Stimulated activated naive B cell treated with anti-CD40 and anti-IgM and Interleukin-4, amounts not matched to agents 10 μg/mL and 1 μg/mL and 100 μg/mL, for 72 hours (primary cell): Measurements from ENCODE around the gene NRXN3.
"Not testable (repeated sequence)": the region's sequence is repeated elsewhere in the genome, so short reads cannot be mapped to it uniquely, and the experiment has no call there.

Experiments used
- ATAC-seq, 2 donors: fragments of 150-1000 bp; cut with Tn5 transposase; replicated peaks; 2 replicates each; pipeline ENCODE4 v1.10.0; 2021; ENCODE audit warnings: moderate library complexity in 1 of 2
- DNase-seq: peaks from one replicate; pipeline ENCODE4 v3.0.0; 2021
- H3K27ac Mint-ChIP-seq: one replicate; pipeline ENCODE4 v1.8.0; 2022; ENCODE audit warnings: mild to moderate bottlenecking, mixed read lengths
- H3K27me3 Mint-ChIP-seq, 2 donors: one replicate each; pipeline ENCODE4 v1.8.0; 2022; ENCODE audit warnings: mixed read lengths in 2 of 2
- H3K36me3 Mint-ChIP-seq, 2 donors: one replicate each; pipeline ENCODE4 v1.8.0; 2022; ENCODE audit warnings: mixed read lengths in 2 of 2, mild to moderate bottlenecking in 1 of 2
- H3K4me1 Mint-ChIP-seq, 2 donors: one replicate each; pipeline ENCODE4 v1.8.0; 2022; ENCODE audit warnings: mixed read lengths in 2 of 2, mild to moderate bottlenecking in 1 of 2
- H3K4me3 Mint-ChIP-seq, 2 donors: one replicate each; pipeline ENCODE4 v1.8.0; 2022; ENCODE audit warnings: mild to moderate bottlenecking in 2 of 2, mixed read lengths in 2 of 2, moderate library complexity in 1 of 2
- H3K9me3 Mint-ChIP-seq, 2 donors: one replicate each; pipeline ENCODE4 v1.8.0; 2022; ENCODE audit warnings: mixed read lengths in 2 of 2, mild to moderate bottlenecking in 1 of 2

Gene NRXN3

DNA sequence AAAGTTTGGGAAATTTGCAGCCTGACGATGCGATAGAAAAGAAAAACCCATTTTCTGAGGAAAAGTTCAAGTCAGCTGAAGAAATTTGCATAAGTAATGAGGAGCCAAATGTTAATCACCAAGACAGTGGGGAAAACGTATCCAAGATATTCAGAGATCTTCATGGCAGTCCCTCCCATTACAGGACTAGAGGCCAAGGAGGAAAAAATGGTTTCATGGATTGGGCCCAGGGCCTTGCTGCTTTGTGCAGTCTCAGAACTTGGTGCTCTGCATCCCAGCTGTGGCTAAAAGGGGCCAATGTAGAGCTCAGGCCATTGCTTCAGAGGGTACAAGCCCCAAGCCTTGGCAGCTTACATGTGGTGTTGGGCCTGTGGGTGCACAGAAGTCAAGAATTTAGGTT lies 403.6 kb downstream of the NRXN3 start:
- H3K9me3 Mint-ChIP-seq: peaks cover 15 to 18% of the 10 kb centered on the region in 2 donors
- H3K27ac Mint-ChIP-seq, DNase-seq, ATAC-seq, H3K27me3 Mint-ChIP-seq, H3K4me1 Mint-ChIP-seq, H3K36me3 Mint-ChIP-seq, H3K4me3 Mint-ChIP-seq: not testable (repeated sequence)

DNA sequence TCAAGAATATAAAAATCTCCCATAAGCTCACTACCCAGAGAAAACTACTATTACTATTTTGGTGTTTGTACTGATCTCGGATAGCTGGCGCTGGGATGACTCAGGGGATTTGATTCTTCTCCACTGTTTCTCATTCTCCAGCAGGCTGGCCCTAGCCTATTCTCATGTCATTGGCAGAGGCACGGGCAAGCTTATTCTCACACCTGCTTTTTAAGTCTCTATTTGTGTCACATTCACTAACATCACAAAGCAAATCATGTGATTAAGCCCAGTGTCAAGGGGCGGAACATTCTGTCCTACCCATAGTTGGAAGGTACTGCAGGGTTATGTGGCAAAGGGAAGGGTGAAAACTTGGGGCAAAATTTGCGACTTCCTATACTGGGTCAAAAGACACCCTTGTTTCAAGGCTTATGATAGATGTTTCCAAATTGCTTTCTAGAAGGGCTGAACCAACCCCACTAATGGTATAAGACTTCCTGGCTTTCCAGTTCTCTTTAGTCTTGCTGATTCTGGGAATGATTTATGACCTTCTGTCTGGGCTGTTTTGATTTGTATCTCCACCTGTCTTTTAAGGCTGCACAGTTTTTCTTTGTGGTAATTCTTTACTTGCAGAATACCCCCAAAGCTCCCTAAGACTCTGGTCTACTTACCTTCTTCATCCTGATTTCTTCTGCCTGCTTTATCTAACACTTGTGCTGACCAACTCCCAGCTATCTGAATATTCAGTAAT lies 406.4 kb downstream of the NRXN3 start:
- Mint-ChIP-seq H3K36me3 (peaks cover 0 to 6% of the 10 kb centered on the region in 2 donors), H3K4me3 (no peak overlapping the region), H3K4me1 (no peaks in the 10 kb centered on the region), H3K27me3 (peaks cover 4 to 6% of the 10 kb centered on the region in 2 donors), H3K27ac (no peak overlapping the region), H3K9me3 (peaks cover 15 to 18% of the 10 kb centered on the region in 2 donors)
- no peak for DNase-seq
- ATAC-seq: no peak

DNA sequence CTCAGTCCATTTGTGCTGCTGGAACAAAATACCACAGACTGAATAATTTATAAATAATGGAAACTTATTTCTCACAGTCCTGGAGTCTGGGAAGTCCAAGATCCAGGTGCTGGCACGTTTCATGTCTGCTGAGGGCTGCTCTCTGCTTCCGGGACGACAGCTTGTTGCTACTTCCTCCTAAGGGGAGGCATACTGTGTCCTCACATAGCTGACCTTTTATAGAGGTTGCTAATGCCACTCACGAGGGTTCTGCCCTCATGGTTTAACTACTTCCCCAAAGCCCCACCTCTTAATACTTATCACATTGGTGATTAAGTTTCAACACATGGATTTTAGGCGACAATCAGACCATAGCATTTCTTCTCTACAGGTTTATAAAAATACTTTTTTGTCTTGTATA lies 411.1 kb downstream of the NRXN3 start:
- ATAC-seq (peak; percentile 45), DNase-seq (no peak)
- Mint-ChIP-seq H3K36me3 (no peaks in the 10 kb centered on the region), H3K4me3 (no peak overlapping the region), H3K27ac (no peak overlapping the region), H3K27me3 (peaks cover 4% of the 10 kb centered on the region in 2 donors), H3K9me3 (no peaks in the 10 kb centered on the region), H3K4me1 (no peaks in the 10 kb centered on the region)

DNA sequence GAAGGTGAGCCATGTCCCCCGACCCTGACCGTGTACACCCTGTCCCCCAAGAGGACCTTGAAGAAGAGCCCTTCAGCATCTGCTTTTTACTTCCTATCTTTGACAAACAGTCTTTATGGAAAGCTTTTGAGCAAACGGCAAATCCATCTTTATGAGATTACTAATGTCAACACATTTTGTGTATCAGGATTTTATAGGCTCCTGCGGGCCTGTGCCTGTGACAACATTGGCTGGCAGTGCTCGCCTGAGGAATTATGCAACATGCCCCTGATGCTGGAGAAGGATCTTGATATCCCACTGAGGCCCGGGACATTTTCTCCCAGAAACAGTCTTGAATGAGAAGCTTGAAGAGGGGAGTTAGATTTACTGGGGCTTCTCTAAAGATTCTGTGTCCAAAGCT lies 416.5 kb downstream of the NRXN3 start:
- H3K9me3 Mint-ChIP-seq: no peaks in the 10 kb centered on the region
- DNase-seq (no peak), ATAC-seq (no peak)
- H3K27ac Mint-ChIP-seq: no peak overlapping the region
- no peak overlapping the region for H3K4me3 Mint-ChIP-seq
- H3K36me3 Mint-ChIP-seq: no peaks in the 10 kb centered on the region
- H3K27me3 Mint-ChIP-seq: peaks cover 0 to 4% of the 10 kb centered on the region in 2 donors
- no peaks in the 10 kb centered on the region for H3K4me1 Mint-ChIP-seq

DNA sequence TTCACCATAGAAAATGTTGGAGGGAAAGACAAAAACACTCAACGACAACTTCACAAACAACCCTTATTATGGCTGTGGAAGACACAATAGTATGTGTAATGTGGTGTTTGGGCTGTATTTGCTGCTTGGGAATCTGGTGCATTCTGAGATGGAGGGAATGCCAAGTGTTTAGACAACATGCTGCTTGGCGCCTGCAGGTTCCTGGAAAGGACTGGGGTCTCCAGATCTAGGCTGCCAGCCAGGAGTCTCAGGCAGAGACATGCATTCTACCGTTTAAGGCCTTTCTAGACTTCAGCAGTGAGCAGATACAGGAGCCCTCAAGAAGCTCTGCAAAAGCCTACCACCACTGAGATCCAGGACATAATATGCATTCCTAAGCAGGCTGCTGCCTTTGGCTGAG lies 418.7 kb downstream of the NRXN3 start:
- no peak for ATAC-seq
- Mint-ChIP-seq H3K9me3 (no peaks in the 10 kb centered on the region), H3K27ac (no peak overlapping the region), H3K4me1 (no peaks in the 10 kb centered on the region), H3K36me3 (no peaks in the 10 kb centered on the region), H3K27me3 (peaks cover 3 to 4% of the 10 kb centered on the region in 2 donors), H3K4me3 (no peak overlapping the region)
- DNase-seq: no peak

DNA sequence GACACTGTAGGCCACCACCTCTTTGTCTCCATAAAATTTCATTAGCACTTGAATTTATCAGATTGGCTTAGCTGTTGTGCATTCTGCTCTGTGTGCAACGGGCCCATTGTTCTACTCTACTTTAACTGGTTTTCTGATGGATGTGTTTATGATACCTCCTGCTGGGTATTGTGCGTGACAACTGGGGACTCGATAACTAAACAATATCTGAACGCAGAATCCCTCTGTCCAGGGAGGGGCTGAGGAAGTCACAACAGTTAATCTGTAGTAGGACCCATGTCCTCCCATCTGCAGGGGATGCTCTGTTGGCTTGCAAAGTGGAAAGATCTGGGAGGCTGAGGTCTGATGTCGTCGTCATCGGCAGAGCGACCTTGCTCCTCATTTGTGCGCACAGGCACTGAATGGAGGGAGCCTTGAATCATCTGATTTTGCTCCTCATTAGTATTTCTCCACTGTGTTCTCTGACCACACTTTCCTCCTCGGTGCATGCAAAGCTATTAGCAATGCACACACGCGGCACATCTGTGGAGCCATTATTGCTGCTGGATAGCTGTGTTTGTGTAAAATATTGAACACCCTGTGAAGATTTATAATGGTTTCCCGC lies 422.5 kb downstream of the NRXN3 start:
- H3K27me3 Mint-ChIP-seq: peaks cover 4 to 9% of the 10 kb centered on the region in 2 donors
- ATAC-seq (no peak), DNase-seq (no peak)
- H3K4me1 Mint-ChIP-seq: no peaks in the 10 kb centered on the region
- H3K36me3 Mint-ChIP-seq: no peaks in the 10 kb centered on the region
- H3K27ac Mint-ChIP-seq: no peak overlapping the region
- H3K4me3 Mint-ChIP-seq: no peak overlapping the region
- H3K9me3 Mint-ChIP-seq: no peaks in the 10 kb centered on the region

DNA sequence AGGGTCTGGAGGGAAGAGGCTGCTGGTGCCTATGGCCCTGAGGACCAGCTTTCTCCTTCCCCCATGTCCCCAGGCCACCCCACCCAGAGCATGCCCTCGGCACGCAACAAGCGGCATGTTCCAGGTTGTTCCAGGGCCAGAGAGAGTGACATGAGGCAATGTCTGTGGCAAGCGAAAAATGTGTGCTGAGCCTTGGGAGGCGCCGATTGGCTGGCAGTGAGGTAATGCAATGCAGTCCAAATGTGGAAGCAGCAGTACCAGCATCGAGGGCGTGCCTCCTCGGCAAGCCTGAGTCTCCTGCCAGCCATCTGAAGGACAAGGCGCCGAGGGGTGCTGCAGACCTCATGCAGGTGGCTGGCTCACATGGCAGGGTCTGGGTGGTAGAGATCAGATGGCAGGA lies 423.8 kb downstream of the NRXN3 start:
- Mint-ChIP-seq H3K9me3 (no peaks in the 10 kb centered on the region), H3K36me3 (no peaks in the 10 kb centered on the region), H3K4me3 (no peak overlapping the region), H3K4me1 (peaks cover 0 to 1% of the 10 kb centered on the region in 2 donors), H3K27me3 (peaks cover 13 to 21% of the 10 kb centered on the region in 2 donors), H3K27ac (no peak overlapping the region)
- DNase-seq: no peak
- ATAC-seq: no peak

DNA sequence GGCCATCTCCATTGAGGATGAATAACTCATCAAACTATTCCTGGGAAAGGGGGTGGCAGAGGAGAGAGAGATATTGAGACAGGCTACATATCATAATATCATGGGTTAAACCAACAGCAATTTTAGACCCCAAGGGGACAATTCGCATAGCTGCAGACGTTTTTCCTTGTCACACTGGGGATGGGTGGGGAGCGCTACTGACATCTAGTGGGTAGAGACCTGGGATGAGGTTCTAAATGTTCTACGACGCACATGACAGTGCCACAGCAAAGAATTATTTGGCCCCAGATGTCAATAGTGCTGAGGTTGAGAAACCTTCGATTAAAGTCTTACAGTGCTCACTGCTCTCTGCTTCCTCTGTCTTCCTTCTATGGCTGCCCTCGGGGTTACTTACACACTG lies 425.6 kb downstream of the NRXN3 start:
- peaks cover 0 to 1% of the 10 kb centered on the region in 2 donors for H3K4me1 Mint-ChIP-seq
- H3K36me3 Mint-ChIP-seq: no peaks in the 10 kb centered on the region
- no peak overlapping the region for H3K27ac Mint-ChIP-seq
- ATAC-seq (peak in 1 of 2 donors; percentile 24), DNase-seq (no peak)
- H3K4me3 Mint-ChIP-seq: no peak overlapping the region
- peaks cover 13 to 22% of the 10 kb centered on the region in 2 donors for H3K27me3 Mint-ChIP-seq
- H3K9me3 Mint-ChIP-seq: no peaks in the 10 kb centered on the region

DNA sequence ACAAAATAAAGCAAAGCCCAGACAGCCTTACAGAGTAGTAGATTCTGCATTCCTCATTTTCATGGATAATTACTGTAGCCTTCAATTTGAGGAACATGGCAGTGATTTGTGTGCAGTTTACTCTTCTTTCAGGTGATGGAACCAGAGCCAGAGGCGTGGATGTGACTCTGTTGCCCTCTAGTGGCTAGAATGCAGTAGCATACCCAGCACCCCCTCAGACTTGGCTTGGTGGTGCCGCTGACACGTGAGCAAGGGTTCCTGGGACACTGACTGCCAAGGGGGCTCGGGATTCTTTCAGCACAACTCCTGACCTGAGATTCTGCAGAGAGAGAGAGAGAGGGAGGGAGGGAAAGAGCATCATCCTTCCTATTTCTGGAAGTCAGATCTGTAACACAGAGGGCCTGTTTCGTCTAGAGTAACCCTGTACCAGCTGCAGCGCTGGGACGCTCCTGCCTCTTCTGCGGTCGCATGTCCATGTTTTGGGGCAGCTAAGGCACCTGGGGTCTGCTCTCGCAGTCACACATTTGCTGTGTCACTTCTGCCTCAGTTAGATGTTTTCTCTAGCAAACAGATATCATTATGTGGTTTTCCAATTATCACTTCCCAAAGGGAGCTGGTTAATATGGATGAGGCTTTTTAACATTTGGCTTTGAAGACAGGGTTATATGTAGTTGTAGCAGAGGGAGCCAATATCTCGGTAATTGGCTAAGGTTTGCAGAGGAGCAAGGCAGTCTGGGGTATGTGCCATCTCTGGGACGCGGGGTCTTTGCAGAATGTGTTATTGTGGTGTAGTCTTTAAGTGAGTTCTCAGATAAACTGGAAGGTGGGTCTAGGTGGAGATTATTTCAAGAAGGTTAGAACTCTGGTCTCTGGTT lies 428.1 kb downstream of the NRXN3 start:
- Mint-ChIP-seq H3K4me1 (peaks cover 0 to 1% of the 10 kb centered on the region in 2 donors), H3K27me3 (peaks cover 13 to 22% of the 10 kb centered on the region in 2 donors), H3K36me3 (no peaks in the 10 kb centered on the region), H3K4me3 (no peak overlapping the region), H3K9me3 (no peaks in the 10 kb centered on the region), H3K27ac (no peak overlapping the region)
- ATAC-seq (peak; percentile 92 to 97), DNase-seq (peak; percentile 21)

DNA sequence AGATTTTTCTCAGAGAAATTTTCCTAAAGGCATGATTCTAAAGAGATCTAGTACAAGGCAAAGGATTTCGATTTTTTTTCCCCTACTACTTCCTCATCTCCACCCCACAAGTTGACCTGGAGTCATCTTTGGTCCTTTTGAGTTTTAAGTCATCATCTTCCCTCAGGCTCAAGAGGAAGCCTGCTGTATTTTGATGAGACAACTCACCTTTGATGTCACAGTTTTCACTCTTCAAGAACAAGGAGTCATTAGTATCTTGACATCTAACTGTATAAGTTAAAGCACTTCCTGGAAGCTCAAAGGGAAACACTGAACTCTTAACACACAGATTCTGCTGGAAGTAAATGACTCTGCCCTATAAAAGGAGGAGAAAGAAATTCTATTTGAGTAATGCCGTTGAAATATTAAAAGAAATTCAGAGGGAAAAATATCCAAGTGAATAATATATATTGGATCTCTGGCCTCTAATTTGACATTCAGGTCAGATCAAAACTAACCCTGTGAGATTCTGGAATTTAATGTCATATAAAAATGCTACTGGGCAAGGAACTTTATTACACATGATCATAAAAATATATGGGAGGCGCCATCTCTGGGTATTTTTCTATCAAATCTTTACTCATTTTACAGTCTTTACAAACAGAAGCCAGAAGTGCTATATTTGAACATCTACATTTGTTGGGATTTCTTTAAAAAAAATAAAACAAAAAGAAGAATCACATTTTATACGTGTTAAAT lies 435.0 kb downstream of the NRXN3 start:
- no peak for DNase-seq
- Mint-ChIP-seq H3K4me3 (no peak overlapping the region), H3K36me3 (no peaks in the 10 kb centered on the region)

DNA sequence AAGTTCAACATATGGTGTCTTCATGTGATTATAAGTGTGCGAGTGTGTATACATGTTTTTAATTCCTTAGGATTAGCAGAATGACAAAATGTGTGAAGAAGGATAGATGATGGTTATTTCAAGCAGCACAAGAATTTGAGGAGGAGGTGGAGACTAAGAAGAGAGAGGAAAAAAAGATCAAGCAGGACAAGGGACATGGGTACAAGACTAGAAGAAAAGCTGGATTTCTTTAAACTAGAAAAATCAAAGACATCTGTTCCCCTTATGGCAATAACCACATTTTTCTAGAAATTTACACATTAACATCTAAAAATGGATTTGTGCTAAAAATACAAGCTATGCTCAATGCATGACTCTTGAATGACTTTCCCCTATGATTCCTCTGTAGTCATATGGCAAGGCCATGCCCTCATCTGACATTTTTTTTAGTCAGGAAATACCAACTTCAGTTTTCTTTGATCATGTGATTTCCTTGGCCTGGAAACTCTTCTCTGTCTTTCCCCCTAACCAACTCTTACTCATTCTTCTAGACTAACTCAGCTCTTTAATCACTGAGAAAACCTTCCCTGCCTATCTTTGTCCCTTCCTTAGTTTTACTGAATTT lies 435.8 kb downstream of the NRXN3 start:
- Mint-ChIP-seq H3K27ac (no peak overlapping the region), H3K4me3 (no peak overlapping the region), H3K27me3 (peaks cover 6 to 17% of the 10 kb centered on the region in 2 donors), H3K9me3 (no peaks in the 10 kb centered on the region), H3K36me3 (no peaks in the 10 kb centered on the region), H3K4me1 (peaks cover 4 to 7% of the 10 kb centered on the region in 2 donors)
- peak; percentile 80 to 86 for ATAC-seq
- no peak for DNase-seq

More for the DNA sequence above, 435.0 kb downstream of the NRXN3 start:
- Mint-ChIP-seq H3K27ac (no peak overlapping the region), H3K9me3 (no peaks in the 10 kb centered on the region), H3K4me1 (peaks cover 4 to 7% of the 10 kb centered on the region in 2 donors), H3K27me3 (peaks cover 0 to 10% of the 10 kb centered on the region in 2 donors)
- no peak for ATAC-seq

DNA sequence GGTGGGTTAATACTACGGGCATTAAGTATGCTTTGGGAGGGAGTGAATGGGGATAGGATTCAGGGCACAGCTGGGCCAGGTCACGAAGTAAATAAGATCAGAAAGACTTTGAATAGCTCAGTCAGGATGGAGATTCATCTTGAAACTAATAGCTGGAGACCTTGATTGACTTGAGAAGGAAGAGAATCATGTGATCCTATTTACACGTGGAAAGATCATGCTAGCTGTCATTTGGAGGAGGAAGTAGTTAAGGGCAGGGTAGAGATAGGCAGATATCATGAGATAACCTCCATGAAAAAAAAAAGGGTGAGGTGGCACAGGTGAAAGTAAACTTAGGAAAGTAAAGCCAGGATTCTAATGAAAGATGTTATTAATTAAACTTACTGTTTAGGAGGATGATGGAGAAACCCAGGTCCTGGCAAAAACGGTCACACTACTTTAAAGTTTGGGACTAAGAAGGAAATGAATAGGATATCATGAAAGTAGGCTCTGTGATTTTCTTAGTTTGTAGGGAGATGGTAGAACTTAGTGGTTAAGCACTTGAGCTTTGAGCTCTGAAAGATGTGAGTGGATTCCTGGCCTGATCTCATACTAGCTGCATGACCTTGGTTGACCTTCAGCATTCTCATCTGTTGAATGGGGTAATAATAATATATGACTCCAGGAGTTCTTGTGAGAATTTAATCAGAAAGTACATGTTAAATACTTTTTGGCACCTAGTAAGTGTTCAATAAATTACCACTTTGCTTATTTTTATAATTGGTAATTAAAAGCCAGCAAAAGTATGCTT lies 439.0 kb downstream of the NRXN3 start:
- DNase-seq (no peak), ATAC-seq (peak; percentile 53 to 66)
- Mint-ChIP-seq H3K36me3 (no peaks in the 10 kb centered on the region), H3K27me3 (peaks cover 11 to 17% of the 10 kb centered on the region in 2 donors), H3K9me3 (no peaks in the 10 kb centered on the region), H3K27ac (no peak overlapping the region), H3K4me1 (peaks cover 4 to 7% of the 10 kb centered on the region in 2 donors), H3K4me3 (no peak overlapping the region)

DNA sequence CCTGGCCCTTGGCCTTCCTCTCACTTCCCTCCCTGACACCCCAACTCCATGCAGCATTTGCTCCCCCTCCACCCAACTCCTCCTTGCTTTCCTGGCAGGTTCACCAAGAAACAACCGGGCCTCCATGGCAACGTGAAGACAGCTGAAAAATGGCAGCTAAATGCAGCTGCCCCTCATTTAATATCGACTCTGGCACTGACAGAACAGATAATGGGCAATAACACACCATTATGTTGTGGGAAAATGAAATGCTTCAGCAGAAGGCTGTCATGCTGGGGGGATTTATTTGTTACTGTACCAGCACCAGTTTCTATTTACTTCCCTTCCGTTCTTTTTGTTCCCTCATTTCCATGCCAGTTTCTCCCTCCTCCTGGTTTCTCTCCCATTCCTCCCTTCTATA lies 440.8 kb downstream of the NRXN3 start:
- peaks cover 11 to 17% of the 10 kb centered on the region in 2 donors for H3K27me3 Mint-ChIP-seq
- H3K4me3 Mint-ChIP-seq: no peak overlapping the region
- no peak overlapping the region for H3K27ac Mint-ChIP-seq
- no peak for ATAC-seq
- H3K9me3 Mint-ChIP-seq: no peaks in the 10 kb centered on the region
- no peak for DNase-seq
- H3K36me3 Mint-ChIP-seq: no peaks in the 10 kb centered on the region
- H3K4me1 Mint-ChIP-seq: peaks cover 2 to 7% of the 10 kb centered on the region in 2 donors
